Activated CD4-positive, alpha-beta T cell treated with anti-CD3 and anti-CD28 coated beads, Interleukin-2, amount 10 ng/mL, durations not matched to agents 24 days and 14 days (primary cell): ENCODE results near the gene GNB5. TPM values are rescaled to one million over a fixed set of nuclear protein-coding genes. Genes with fewer than 3 reads are reported as not detected.

Experiments
- DNase-seq: peaks from one replicate; pipeline ENCODE4 v3.0.0; 2022
- H3K27ac Mint-ChIP-seq: one replicate; pipeline ENCODE4 v1.8.0; 2022; ENCODE audit warnings: mild to moderate bottlenecking, mixed read lengths
- H3K27me3 Mint-ChIP-seq: one replicate; pipeline ENCODE4 v1.8.0; 2022; ENCODE audit warnings: mixed read lengths
- H3K36me3 Mint-ChIP-seq: one replicate; pipeline ENCODE4 v1.8.0; 2022; ENCODE audit warnings: low read depth, mild to moderate bottlenecking, mixed read lengths
- H3K4me1 Mint-ChIP-seq: one replicate; pipeline ENCODE4 v1.8.0; 2021; ENCODE audit warnings: mixed read lengths
- H3K4me3 Mint-ChIP-seq: one replicate; pipeline ENCODE4 v1.8.0; 2022; ENCODE audit warnings: mild to moderate bottlenecking, moderate library complexity, mixed read lengths
- H3K9me3 Mint-ChIP-seq: one replicate; pipeline ENCODE4 v1.8.0; 2021; ENCODE audit warnings: mixed read lengths
- intact Hi-C: fragments of 100-400 bp; cut with micrococcal nuclease; formaldehyde crosslinking; loops from one replicate; pipeline ENCODE4 v1.15.1; 2023
- total RNA-seq: library from RNA; stranded (reverse); gene quantifications from 2 replicates; pipeline ENCODE4 v1.2.3, GENCODE V29; 2022

Gene GNB5
- total RNA-seq, 1 donor from 2014 or later: 21.5 TPM

- no peak for DNase-seq
- intact Hi-C loops: no loop called here
- Mint-ChIP-seq H3K4me3 (no peak overlapping the region), H3K9me3 (no peaks in the 10 kb centered on the region), H3K27ac (no peak overlapping the region), H3K4me1 (peaks cover 4% of the 10 kb centered on the region), H3K27me3 (peaks cover 33% of the 10 kb centered on the region), H3K36me3 (no peaks in the 10 kb centered on the region)
Observed at GRCh38 chr15:52114261-52115055, 76.7 kb downstream of the GNB5 start.

- Mint-ChIP-seq H3K36me3 (no peaks in the 10 kb centered on the region), H3K27me3 (peaks cover 37% of the 10 kb centered on the region), H3K4me3 (no peak overlapping the region), H3K9me3 (no peaks in the 10 kb centered on the region), H3K4me1 (peaks cover 4% of the 10 kb centered on the region), H3K27ac (no peak overlapping the region)
- intact Hi-C loops: no loop called here
- DNase-seq: no peak
Observed at GRCh38 chr15:52113708-52114107, 77.5 kb downstream of the GNB5 start.

- no peaks in the 10 kb centered on the region for H3K9me3 Mint-ChIP-seq
- no peak overlapping the region for H3K27ac Mint-ChIP-seq
- peak overlapping the region; percentile 23 for H3K4me3 Mint-ChIP-seq
- peaks cover 40% of the 10 kb centered on the region for H3K27me3 Mint-ChIP-seq
- intact Hi-C loops: no loop called here
- no peak for DNase-seq
- H3K36me3 Mint-ChIP-seq: no peaks in the 10 kb centered on the region
- H3K4me1 Mint-ChIP-seq: peaks cover 4% of the 10 kb centered on the region
Observed at GRCh38 chr15:52113235-52113634, 78.0 kb downstream of the GNB5 start.

GRCh38 chr15:52112203-52112750 lies 78.9 kb downstream of the GNB5 start:
- intact Hi-C loops: no loop called here
- DNase-seq: peak; percentile 82
- H3K9me3 Mint-ChIP-seq: no peaks in the 10 kb centered on the region
- H3K4me1 Mint-ChIP-seq: peaks cover 4% of the 10 kb centered on the region
- peak overlapping the region; percentile 80 for H3K4me3 Mint-ChIP-seq
- no peak overlapping the region for H3K27ac Mint-ChIP-seq
- H3K27me3 Mint-ChIP-seq: peaks cover 42% of the 10 kb centered on the region
- H3K36me3 Mint-ChIP-seq: no peaks in the 10 kb centered on the region

GRCh38 chr15:52111517-52112202 lies 79.5 kb downstream of the GNB5 start:
- H3K4me3 Mint-ChIP-seq: peak overlapping the region; percentile 80
- no peak overlapping the region for H3K27ac Mint-ChIP-seq
- H3K27me3 Mint-ChIP-seq: peaks cover 42% of the 10 kb centered on the region
- no peaks in the 10 kb centered on the region for H3K36me3 Mint-ChIP-seq
- no peak for DNase-seq
- intact Hi-C loops: no loop called here
- peaks cover 4% of the 10 kb centered on the region for H3K4me1 Mint-ChIP-seq
- H3K9me3 Mint-ChIP-seq: no peaks in the 10 kb centered on the region

GRCh38 chr15:52109559-52110451 lies 81.4 kb downstream of the GNB5 start:
- no peaks in the 10 kb centered on the region for H3K36me3 Mint-ChIP-seq
- H3K4me3 Mint-ChIP-seq: no peak overlapping the region
- H3K27ac Mint-ChIP-seq: no peak overlapping the region
- intact Hi-C loops: no loop called here
- H3K4me1 Mint-ChIP-seq: no peaks in the 10 kb centered on the region
- peaks cover 40% of the 10 kb centered on the region for H3K27me3 Mint-ChIP-seq
- H3K9me3 Mint-ChIP-seq: no peaks in the 10 kb centered on the region
- no peak for DNase-seq

GRCh38 chr15:52107238-52107637 lies 84.0 kb downstream of the GNB5 start:
- Mint-ChIP-seq H3K27me3 (peaks cover 29% of the 10 kb centered on the region), H3K4me3 (no peak overlapping the region), H3K27ac (no peak overlapping the region), H3K9me3 (no peaks in the 10 kb centered on the region), H3K4me1 (peaks cover 5% of the 10 kb centered on the region), H3K36me3 (no peaks in the 10 kb centered on the region)
- no peak for DNase-seq
- intact Hi-C loops: no loop called here

GRCh38 chr15:52106641-52107040 lies 84.6 kb downstream of the GNB5 start:
- Mint-ChIP-seq H3K27me3 (peaks cover 28% of the 10 kb centered on the region), H3K27ac (no peak overlapping the region), H3K4me3 (no peak overlapping the region), H3K36me3 (no peaks in the 10 kb centered on the region), H3K4me1 (peaks cover 5% of the 10 kb centered on the region), H3K9me3 (no peaks in the 10 kb centered on the region)
- DNase-seq: no peak
- intact Hi-C loops: no loop called here

- intact Hi-C loops: no loop called here
- Mint-ChIP-seq H3K27ac (no peak overlapping the region), H3K4me1 (peaks cover 5% of the 10 kb centered on the region), H3K9me3 (no peaks in the 10 kb centered on the region), H3K4me3 (no peak overlapping the region), H3K27me3 (peaks cover 20% of the 10 kb centered on the region), H3K36me3 (no peaks in the 10 kb centered on the region)
- no peak for DNase-seq
Observed at GRCh38 chr15:52105846-52106245, 85.3 kb downstream of the GNB5 start.

GRCh38 chr15:52104532-52105004 lies 86.6 kb downstream of the GNB5 start:
- Mint-ChIP-seq H3K27me3 (peaks cover 9% of the 10 kb centered on the region), H3K27ac (no peak overlapping the region), H3K4me1 (peaks cover 5% of the 10 kb centered on the region), H3K4me3 (no peak overlapping the region), H3K9me3 (no peaks in the 10 kb centered on the region), H3K36me3 (no peaks in the 10 kb centered on the region)
- DNase-seq: no peak
- intact Hi-C loops: no loop called here

GRCh38 chr15:52103217-52104207 lies 87.7 kb downstream of the GNB5 start:
- DNase-seq: no peak

GRCh38 chr15:52102463-52102862 lies 88.7 kb downstream of the GNB5 start:
- H3K4me3 Mint-ChIP-seq: no peak overlapping the region
- no peaks in the 10 kb centered on the region for H3K36me3 Mint-ChIP-seq
- no peak overlapping the region for H3K27ac Mint-ChIP-seq
- intact Hi-C loops: no loop called here
- H3K9me3 Mint-ChIP-seq: no peaks in the 10 kb centered on the region
- H3K27me3 Mint-ChIP-seq: no peaks in the 10 kb centered on the region
- peaks cover 5% of the 10 kb centered on the region for H3K4me1 Mint-ChIP-seq
- no peak for DNase-seq

More at GRCh38 chr15:52103217-52104207, 87.7 kb downstream of the GNB5 start:
- no peak overlapping the region for H3K27ac Mint-ChIP-seq
- H3K27me3 Mint-ChIP-seq: peaks cover 3% of the 10 kb centered on the region
- H3K36me3 Mint-ChIP-seq: no peaks in the 10 kb centered on the region
- H3K9me3 Mint-ChIP-seq: no peaks in the 10 kb centered on the region
- no peak overlapping the region for H3K4me3 Mint-ChIP-seq
- H3K4me1 Mint-ChIP-seq: peaks cover 5% of the 10 kb centered on the region
- intact Hi-C loops: no loop called here
